ENCODE data around the gene VAPB.

DNA sequence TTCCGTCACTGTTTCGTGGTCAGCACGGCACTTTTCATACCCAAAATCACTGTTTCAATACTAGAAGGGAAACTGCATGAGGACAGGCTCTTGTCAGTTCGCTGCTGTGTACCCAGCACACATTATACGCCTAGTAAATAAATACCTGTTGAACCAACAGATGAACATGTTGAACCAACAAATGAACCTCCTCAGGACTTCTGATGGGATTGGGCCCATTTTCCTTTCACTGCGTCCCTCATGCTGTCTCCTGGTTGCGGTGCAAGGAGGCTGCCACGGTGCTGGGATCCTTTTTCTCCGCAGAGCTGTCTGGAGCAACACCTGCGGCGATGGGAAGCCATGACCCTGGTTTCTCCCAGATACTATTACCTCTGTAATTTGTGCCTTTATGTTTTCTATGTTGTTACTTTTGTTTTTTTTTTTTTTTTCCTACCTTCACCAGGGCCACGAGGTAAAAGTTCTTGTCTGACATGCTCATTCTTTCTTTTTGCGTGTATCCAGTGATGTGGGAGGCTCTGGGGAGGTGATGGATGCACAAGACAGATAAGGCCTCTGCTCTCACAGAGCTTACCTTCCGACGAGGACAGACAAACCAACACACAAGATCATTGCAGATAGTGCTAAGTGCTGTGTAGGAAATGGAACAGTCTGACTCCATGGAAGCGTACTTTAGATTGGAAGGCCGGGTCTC lies 1.1 kb downstream of the VAPB start:
- TF ChIP-seq, protein P1, sequence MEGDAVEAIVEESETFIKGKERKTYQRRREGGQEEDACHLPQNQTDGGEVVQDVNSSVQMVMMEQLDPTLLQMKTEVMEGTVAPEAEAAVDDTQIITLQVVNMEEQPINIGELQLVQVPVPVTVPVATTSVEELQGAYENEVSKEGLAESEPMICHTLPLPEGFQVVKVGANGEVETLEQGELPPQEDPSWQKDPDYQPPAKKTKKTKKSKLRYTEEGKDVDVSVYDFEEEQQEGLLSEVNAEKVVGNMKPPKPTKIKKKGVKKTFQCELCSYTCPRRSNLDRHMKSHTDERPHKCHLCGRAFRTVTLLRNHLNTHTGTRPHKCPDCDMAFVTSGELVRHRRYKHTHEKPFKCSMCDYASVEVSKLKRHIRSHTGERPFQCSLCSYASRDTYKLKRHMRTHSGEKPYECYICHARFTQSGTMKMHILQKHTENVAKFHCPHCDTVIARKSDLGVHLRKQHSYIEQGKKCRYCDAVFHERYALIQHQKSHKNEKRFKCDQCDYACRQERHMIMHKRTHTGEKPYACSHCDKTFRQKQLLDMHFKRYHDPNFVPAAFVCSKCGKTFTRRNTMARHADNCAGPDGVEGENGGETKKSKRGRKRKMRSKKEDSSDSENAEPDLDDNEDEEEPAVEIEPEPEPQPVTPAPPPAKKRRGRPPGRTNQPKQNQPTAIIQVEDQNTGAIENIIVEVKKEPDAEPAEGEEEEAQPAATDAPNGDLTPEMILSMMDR (IDR thresholded peaks at IDR 0.05; ENCODE audit: insufficient read depth, low read length), result no peak
- TF ChIP-seq, protein P2, sequence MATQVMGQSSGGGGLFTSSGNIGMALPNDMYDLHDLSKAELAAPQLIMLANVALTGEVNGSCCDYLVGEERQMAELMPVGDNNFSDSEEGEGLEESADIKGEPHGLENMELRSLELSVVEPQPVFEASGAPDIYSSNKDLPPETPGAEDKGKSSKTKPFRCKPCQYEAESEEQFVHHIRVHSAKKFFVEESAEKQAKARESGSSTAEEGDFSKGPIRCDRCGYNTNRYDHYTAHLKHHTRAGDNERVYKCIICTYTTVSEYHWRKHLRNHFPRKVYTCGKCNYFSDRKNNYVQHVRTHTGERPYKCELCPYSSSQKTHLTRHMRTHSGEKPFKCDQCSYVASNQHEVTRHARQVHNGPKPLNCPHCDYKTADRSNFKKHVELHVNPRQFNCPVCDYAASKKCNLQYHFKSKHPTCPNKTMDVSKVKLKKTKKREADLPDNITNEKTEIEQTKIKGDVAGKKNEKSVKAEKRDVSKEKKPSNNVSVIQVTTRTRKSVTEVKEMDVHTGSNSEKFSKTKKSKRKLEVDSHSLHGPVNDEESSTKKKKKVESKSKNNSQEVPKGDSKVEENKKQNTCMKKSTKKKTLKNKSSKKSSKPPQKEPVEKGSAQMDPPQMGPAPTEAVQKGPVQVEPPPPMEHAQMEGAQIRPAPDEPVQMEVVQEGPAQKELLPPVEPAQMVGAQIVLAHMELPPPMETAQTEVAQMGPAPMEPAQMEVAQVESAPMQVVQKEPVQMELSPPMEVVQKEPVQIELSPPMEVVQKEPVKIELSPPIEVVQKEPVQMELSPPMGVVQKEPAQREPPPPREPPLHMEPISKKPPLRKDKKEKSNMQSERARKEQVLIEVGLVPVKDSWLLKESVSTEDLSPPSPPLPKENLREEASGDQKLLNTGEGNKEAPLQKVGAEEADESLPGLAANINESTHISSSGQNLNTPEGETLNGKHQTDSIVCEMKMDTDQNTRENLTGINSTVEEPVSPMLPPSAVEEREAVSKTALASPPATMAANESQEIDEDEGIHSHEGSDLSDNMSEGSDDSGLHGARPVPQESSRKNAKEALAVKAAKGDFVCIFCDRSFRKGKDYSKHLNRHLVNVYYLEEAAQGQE (IDR thresholded peaks at IDR 0.05; ENCODE audit: insufficient replicate concordance, low read depth), result no peak
- TF ChIP-seq GABPA (IDR thresholded peaks at IDR 0.05; ENCODE audit: low read depth), result no peak
- no peak for TF ChIP-seq POLR2AphosphoS5 (IDR thresholded peaks at IDR 0.05; ENCODE audit: low read depth)
